ENCODE results near the gene TOE1.
A peak's percentile ranks its signal among the peaks of the same experiment; 100 is the strongest.

- TF ChIP-seq CTCF (conservative IDR thresholded peaks at IDR 0.05; ENCODE audit: low read depth, low read length) = peak; percentile 88
- TF ChIP-seq EZH2phosphoT487 (IDR thresholded peaks at IDR 0.05; ENCODE audit: borderline replicate concordance, low read length) = no peak
Measured at GRCh38 chr1:45299981-45300668, 39.8 kb upstream of the TOE1 start.
